PFSK-1 (cell line): ENCODE results near the gene MYL4.

Experiments
- FOXP2 ChIP-seq: optimal IDR thresholded peaks from 2 replicates; pipeline ENCODE3; 2011; ENCODE audit warnings: borderline replicate concordance, control low read depth, inconsistent platforms; ENCODE audit not compliant: insufficient read depth; ENCODE audit errors: extremely low read length, extremely low read depth
- POLR2AphosphoS5 ChIP-seq: IDR thresholded peaks from 2 replicates; pipeline ENCODE4 v1.6.1; 2012; ENCODE audit warnings: low read depth, mild to moderate bottlenecking, control low read depth, low read length, moderate library complexity
- REST ChIP-seq, 2 experiments: IDR thresholded peaks; 2 replicates each; pipeline versions ENCODE4 v1.6.1 to v1.8.0; 2011 to 2012; ENCODE audit warnings: low read depth in 2 of 2, low read length in 2 of 2, control low read depth in 1 of 2, inconsistent platforms in 1 of 2, mild to moderate bottlenecking in 1 of 2, moderate library complexity in 1 of 2; ENCODE audit not compliant: insufficient read depth in 1 of 2
- SIN3A ChIP-seq: IDR thresholded peaks from 2 replicates; pipeline ENCODE4 v1.6.1; 2012; ENCODE audit warnings: mild to moderate bottlenecking, low read length, moderate library complexity, borderline replicate concordance; ENCODE audit not compliant: insufficient read depth
- TAF1 ChIP-seq: IDR thresholded peaks from 2 replicates; pipeline ENCODE4 v1.6.1; 2012; ENCODE audit warnings: low read length, control low read depth, borderline replicate concordance; ENCODE audit not compliant: insufficient read depth

DNA sequence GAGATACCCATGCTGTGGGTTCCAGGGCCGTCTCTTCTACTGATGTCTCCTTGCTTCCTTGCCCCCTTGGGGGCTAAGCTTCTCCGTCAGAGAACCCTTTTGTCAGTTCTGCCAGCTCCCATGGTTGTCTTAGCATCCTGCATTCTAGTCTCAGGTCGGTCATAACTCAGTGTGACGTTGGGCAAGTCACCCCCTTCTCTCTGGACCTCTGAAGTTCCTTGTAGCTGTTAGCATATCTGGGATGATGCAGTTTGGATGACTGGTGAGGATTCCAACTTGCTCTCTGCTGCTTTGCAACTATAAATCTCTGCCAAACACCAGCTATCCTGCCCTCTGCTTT, 8.9 kb upstream of the MYL4 start:
- TF ChIP-seq TAF1 (no peak), POLR2AphosphoS5 (no peak), SIN3A (no peak), FOXP2 (no peak), REST (IDR thresholded peaks at IDR 0.05; ENCODE audit: insufficient read depth in 1 of 2, low read depth in 2 of 2, low read length in 2 of 2) (no peak)
